ENCODE data around the gene HRG. TPM values are rescaled to one million over a fixed set of nuclear protein-coding genes. Genes with fewer than 3 reads are reported as not detected.

The HRG gene
- total RNA-seq, 1 experiment from 2014 or later, result 1.3 TPM

DNA sequence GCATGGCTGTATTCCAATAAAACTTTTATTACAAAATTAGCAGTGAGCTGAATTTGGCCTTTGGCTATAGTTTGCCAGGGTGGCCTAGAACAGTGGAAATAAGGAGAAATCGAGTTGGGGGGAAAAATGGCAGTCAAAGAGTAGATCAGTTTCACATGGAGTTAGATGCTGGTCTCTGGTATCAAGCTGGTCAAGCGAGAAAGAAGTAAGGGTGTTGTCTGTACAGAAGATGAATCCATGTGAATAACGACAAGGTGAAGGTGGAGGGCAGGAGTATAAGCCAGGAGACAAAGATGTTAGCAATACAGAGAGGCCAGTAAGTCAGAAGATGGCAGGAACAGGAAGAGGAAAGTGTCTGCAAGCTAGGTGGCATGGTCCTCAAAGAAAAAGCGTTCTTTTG is 41.2 kb upstream of the HRG start:
- Histone ChIP-seq H3K9me2 (ENCODE audit: insufficient read depth) (0 out of 2 replicates have a peak, but pooled peaks cover 2% of the 10 kb centered on the region), H3F3A (ENCODE audit: insufficient read depth, low read depth) (no peaks in the 10 kb centered on the region), H4K20me1 (ENCODE audit: insufficient read depth) (no peaks in the 10 kb centered on the region), H3K4me3 (no peak overlapping the region), H2AFZ (no peak overlapping the region), H3K27ac (no peak overlapping the region), H3K79me2 (ENCODE audit: low read depth) (no peaks in the 10 kb centered on the region), H3K4me1 (replicated peaks; ENCODE audit: insufficient read depth) (no peaks in the 10 kb centered on the region), H3K36me3 (ENCODE audit: low read depth) (no peaks in the 10 kb centered on the region), H3K9me3 (ENCODE audit: insufficient read depth, low read depth) (no peaks in the 10 kb centered on the region), H3K4me2 (no peak overlapping the region), H3K27me3 (ENCODE audit: insufficient read depth, low read depth) (no peaks in the 10 kb centered on the region)
- intact Hi-C loops (cut with micrococcal nuclease; ENCODE audit: unreplicated experiment), result no loop called here
- ChIA-PET CTCF (no interaction called here), POLR2A (ENCODE audit: unreplicated experiment) (no interaction called here)
- no TSS peak for BruUV-seq (replicated peaks)
- TF ChIP-seq EZH2 (IDR thresholded peaks at IDR 0.05; ENCODE audit: low read depth), result no peak
- TF ChIP-seq, protein P1, sequence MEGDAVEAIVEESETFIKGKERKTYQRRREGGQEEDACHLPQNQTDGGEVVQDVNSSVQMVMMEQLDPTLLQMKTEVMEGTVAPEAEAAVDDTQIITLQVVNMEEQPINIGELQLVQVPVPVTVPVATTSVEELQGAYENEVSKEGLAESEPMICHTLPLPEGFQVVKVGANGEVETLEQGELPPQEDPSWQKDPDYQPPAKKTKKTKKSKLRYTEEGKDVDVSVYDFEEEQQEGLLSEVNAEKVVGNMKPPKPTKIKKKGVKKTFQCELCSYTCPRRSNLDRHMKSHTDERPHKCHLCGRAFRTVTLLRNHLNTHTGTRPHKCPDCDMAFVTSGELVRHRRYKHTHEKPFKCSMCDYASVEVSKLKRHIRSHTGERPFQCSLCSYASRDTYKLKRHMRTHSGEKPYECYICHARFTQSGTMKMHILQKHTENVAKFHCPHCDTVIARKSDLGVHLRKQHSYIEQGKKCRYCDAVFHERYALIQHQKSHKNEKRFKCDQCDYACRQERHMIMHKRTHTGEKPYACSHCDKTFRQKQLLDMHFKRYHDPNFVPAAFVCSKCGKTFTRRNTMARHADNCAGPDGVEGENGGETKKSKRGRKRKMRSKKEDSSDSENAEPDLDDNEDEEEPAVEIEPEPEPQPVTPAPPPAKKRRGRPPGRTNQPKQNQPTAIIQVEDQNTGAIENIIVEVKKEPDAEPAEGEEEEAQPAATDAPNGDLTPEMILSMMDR (conservative IDR thresholded peaks at IDR 0.05), result no peak
- no peak for DNase-seq

DNA sequence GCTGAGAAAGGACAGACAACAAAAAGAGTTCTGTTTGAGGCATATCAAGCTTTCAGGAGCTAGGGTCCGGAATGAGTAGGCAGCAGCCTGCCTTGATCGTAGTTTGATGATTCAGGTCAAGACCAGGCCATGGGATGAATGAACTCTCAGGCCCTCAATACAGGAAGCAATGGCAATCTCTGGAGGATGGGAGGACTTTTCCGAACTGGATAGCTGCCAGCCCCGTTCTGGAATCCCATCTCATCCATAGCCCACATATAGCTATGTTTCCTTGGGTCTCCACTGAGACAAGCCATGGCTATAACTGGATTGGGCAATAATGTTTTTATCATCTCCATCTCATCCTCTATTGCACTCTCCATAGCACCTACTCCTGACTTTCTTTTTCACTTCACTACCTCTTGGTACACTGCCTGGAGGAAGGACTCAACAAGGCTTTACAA is 40.2 kb upstream of the HRG start:
- 0 out of 2 replicates have a peak, but pooled peaks cover 2% of the 10 kb centered on the region for H3K9me2 ChIP-seq (ENCODE audit: insufficient read depth)
- no TSS peak for BruUV-seq (replicated peaks)
- CTCF ChIA-PET, result no interaction called here
- H3F3A ChIP-seq (ENCODE audit: insufficient read depth, low read depth), result no peaks in the 10 kb centered on the region
- H3K4me2 ChIP-seq, result no peak overlapping the region
- H3K4me3 ChIP-seq, result no peak overlapping the region
- H3K36me3 ChIP-seq (ENCODE audit: low read depth), result no peaks in the 10 kb centered on the region
- no peak overlapping the region for H2AFZ ChIP-seq
- POLR2A ChIA-PET (ENCODE audit: unreplicated experiment), result no interaction called here
- H3K79me2 ChIP-seq (ENCODE audit: low read depth), result no peaks in the 10 kb centered on the region
- no peaks in the 10 kb centered on the region for H4K20me1 ChIP-seq (ENCODE audit: insufficient read depth)
- H3K27ac ChIP-seq, result no peak overlapping the region
- H3K4me1 ChIP-seq (replicated peaks; ENCODE audit: insufficient read depth), result no peaks in the 10 kb centered on the region
- intact Hi-C loops (cut with micrococcal nuclease; ENCODE audit: unreplicated experiment), result no loop called here
- H3K27me3 ChIP-seq (ENCODE audit: insufficient read depth, low read depth), result no peaks in the 10 kb centered on the region
- TF ChIP-seq, protein P1 (conservative IDR thresholded peaks at IDR 0.05), result no peak
- TF ChIP-seq EZH2 (IDR thresholded peaks at IDR 0.05; ENCODE audit: low read depth), result no peak
- no peak for DNase-seq
- no peaks in the 10 kb centered on the region for H3K9me3 ChIP-seq (ENCODE audit: insufficient read depth, low read depth)

DNA sequence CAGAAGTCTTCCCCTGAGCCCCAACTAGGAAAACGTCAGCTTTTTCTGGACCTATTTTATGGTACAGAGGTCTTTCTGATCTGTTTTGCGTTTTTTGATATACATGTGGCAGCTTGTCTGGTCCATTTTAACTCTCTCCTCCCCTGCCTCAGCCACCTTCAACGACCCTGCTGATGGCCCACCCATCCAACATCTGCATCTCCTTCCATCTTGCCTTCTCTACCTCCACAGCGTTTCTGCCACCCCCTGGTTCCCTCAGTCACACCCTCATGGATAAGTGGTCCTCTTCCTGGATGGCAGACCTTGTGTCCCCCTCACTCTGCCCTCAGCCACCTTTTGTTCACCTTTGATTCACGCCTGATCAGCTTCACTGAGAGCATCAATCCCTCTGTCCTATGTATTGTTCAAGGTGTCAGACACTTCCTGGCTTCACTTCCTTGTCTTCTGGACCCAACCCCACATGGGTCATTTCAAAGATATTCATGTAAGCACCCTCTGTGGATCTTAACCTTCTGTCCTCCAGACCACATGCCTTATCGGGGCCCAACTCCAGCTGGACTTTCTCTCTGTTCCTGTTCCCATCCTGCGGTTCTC is 39.5 kb upstream of the HRG start:
- no peaks in the 10 kb centered on the region for H4K20me1 ChIP-seq (ENCODE audit: insufficient read depth)
- BruUV-seq (replicated peaks), result no TSS peak
- no peak overlapping the region for H3K4me3 ChIP-seq
- no peak for DNase-seq
- no peak overlapping the region for H3K4me2 ChIP-seq
- H3K79me2 ChIP-seq (ENCODE audit: low read depth), result no peaks in the 10 kb centered on the region
- POLR2A ChIA-PET (ENCODE audit: unreplicated experiment), result no interaction called here
- no peaks in the 10 kb centered on the region for H3K4me1 ChIP-seq (replicated peaks; ENCODE audit: insufficient read depth)
- no peaks in the 10 kb centered on the region for H3F3A ChIP-seq (ENCODE audit: insufficient read depth, low read depth)
- CTCF ChIA-PET, result no interaction called here
- no peak for TF ChIP-seq EZH2 (IDR thresholded peaks at IDR 0.05; ENCODE audit: low read depth)
- TF ChIP-seq, protein P1 (conservative IDR thresholded peaks at IDR 0.05), result no peak
- H3K27ac ChIP-seq, result no peak overlapping the region
- H2AFZ ChIP-seq, result no peak overlapping the region
- H3K9me2 ChIP-seq (ENCODE audit: insufficient read depth), result 0 out of 2 replicates have a peak, but pooled peaks cover 2% of the 10 kb centered on the region
- H3K36me3 ChIP-seq (ENCODE audit: low read depth), result no peaks in the 10 kb centered on the region
- H3K27me3 ChIP-seq (ENCODE audit: insufficient read depth, low read depth), result no peaks in the 10 kb centered on the region
- intact Hi-C loops (cut with micrococcal nuclease; ENCODE audit: unreplicated experiment), result no loop called here
- no peaks in the 10 kb centered on the region for H3K9me3 ChIP-seq (ENCODE audit: insufficient read depth, low read depth)

Measured in PC-9 (cell line).